ENCODE measurements around the gene CROCC.
"Not testable (repeated sequence)": the region's sequence is repeated elsewhere in the genome, so short reads cannot be mapped to it uniquely, and the experiment has no call there.

Gene CROCC

GRCh38 chr1:16936580-16936979 is 14.8 kb downstream of the CROCC start:
- not testable (repeated sequence) for DNase-seq (ENCODE audit: low spot score)

- DNase-seq (ENCODE audit: low spot score), result no peak
Observed at GRCh38 chr1:16938351-16939321, 16.9 kb downstream of the CROCC start.

GRCh38 chr1:16939386-16940180 is 17.9 kb downstream of the CROCC start:
- not testable (repeated sequence) for DNase-seq (ENCODE audit: low spot score)

GRCh38 chr1:16944038-16944437 is 22.3 kb downstream of the CROCC start:
- DNase-seq (ENCODE audit: low spot score), result no peak

GRCh38 chr1:16945512-16945911 is 23.8 kb downstream of the CROCC start:
- DNase-seq (ENCODE audit: low spot score), result not testable (repeated sequence)

- DNase-seq (ENCODE audit: low spot score), result not testable (repeated sequence)
Observed at GRCh38 chr1:16946185-16946584, 24.5 kb downstream of the CROCC start.

- no peak for DNase-seq (ENCODE audit: low spot score)
Observed at GRCh38 chr1:16946646-16947045, 24.9 kb downstream of the CROCC start.

GRCh38 chr1:16948282-16948891 is 26.7 kb downstream of the CROCC start:
- not testable (repeated sequence) for DNase-seq (ENCODE audit: low spot score)

- not testable (repeated sequence) for DNase-seq (ENCODE audit: low spot score)
Observed at GRCh38 chr1:16949026-16949425, 27.3 kb downstream of the CROCC start.

GRCh38 chr1:16952376-16952775 is 30.6 kb downstream of the CROCC start:
- DNase-seq (ENCODE audit: low spot score), result not testable (repeated sequence)

GRCh38 chr1:16954579-16954978 is 32.8 kb downstream of the CROCC start:
- DNase-seq (ENCODE audit: low spot score), result no peak

GRCh38 chr1:16955186-16955585 is 33.5 kb downstream of the CROCC start:
- no peak for DNase-seq (ENCODE audit: low spot score)

- no peak for DNase-seq (ENCODE audit: low spot score)
Observed at GRCh38 chr1:16956775-16957174, 35.0 kb downstream of the CROCC start.

- DNase-seq (ENCODE audit: low spot score), result no peak
Observed at GRCh38 chr1:16957731-16958130, 36.0 kb downstream of the CROCC start.

- DNase-seq (ENCODE audit: low spot score), result no peak
Observed at GRCh38 chr1:16958475-16958874, 36.7 kb downstream of the CROCC start.

- DNase-seq (ENCODE audit: low spot score), result no peak
Observed at GRCh38 chr1:16960560-16961296, 39.0 kb downstream of the CROCC start.

- DNase-seq (ENCODE audit: low spot score), result no peak
Observed at GRCh38 chr1:16961297-16962133, 39.8 kb downstream of the CROCC start.

- not testable (repeated sequence) for DNase-seq (ENCODE audit: low spot score)
Observed at GRCh38 chr1:16964169-16964568, 42.4 kb downstream of the CROCC start.

- no peak for DNase-seq (ENCODE audit: low spot score)
Observed at GRCh38 chr1:16965486-16966067, 43.8 kb downstream of the CROCC start.

GRCh38 chr1:16966282-16966681 is 44.6 kb downstream of the CROCC start:
- no peak for DNase-seq (ENCODE audit: low spot score)
